Transverse colon (tissue), 4 donors: ENCODE measurements around the gene HOXA1. TPM values are rescaled to one million over a fixed set of nuclear protein-coding genes. Genes with fewer than 3 reads are reported as not detected.

Source experiments
- DNase-seq: peaks from one replicate; pipeline ENCODE4 v3.0.0-alpha.2; 2019
- H3K27ac ChIP-seq, 4 donors: fragments of 200-600 bp; sonication (generic); 2 replicates each; pipeline ENCODE4 v1.5.1; 2016 to 2018; ENCODE audit warnings: inconsistent platforms in 4 of 4
- H3K27me3 ChIP-seq: fragments of 200-600 bp; sonication (generic); 2 replicates; pipeline ENCODE4 v1.5.1; 2017; ENCODE audit warnings: inconsistent platforms
- H3K36me3 ChIP-seq, 4 donors: fragments of 200-600 bp; sonication (generic); 2 replicates each; pipeline ENCODE4 v1.5.1; 2017 to 2019; ENCODE audit warnings: inconsistent platforms in 4 of 4
- H3K4me1 ChIP-seq, 4 donors: fragments of 200-600 bp; sonication (generic); 2 replicates each; pipeline ENCODE4 v1.5.1; 2017 to 2020; ENCODE audit warnings: inconsistent platforms in 4 of 4
- H3K4me3 ChIP-seq, 4 donors: fragments of 200-600 bp; sonication (generic); 1 replicate in 1 of 4; 2 replicates in 3 of 4; pipeline versions ENCODE4 v1.5.1 to v1.6.1; 2017 to 2019; ENCODE audit warnings: inconsistent platforms in 4 of 4
- H3K9me3 ChIP-seq, 2 donors: fragments of 200-600 bp; sonication (generic); 2 replicates each; pipeline ENCODE4 v1.5.1; 2017 to 2019; ENCODE audit warnings: inconsistent platforms in 2 of 2
- EP300 ChIP-seq: sonication (generic); formaldehyde crosslinking; IDR thresholded peaks from one replicate; pipeline ENCODE4 v1.6.1; 2017; ENCODE audit warnings: antibody characterized with exemption, low read depth
- POLR2A ChIP-seq: fragments of 450-650 bp; IDR thresholded peaks from one replicate; pipeline ENCODE4 v1.6.1; 2016; ENCODE audit warnings: antibody characterized with exemption, mild to moderate bottlenecking, moderate library complexity
- POLR2AphosphoS5 ChIP-seq, 3 donors: sonication (generic); formaldehyde crosslinking; IDR thresholded peaks; one replicate each; pipeline ENCODE4 v1.6.1; 2016; ENCODE audit warnings: antibody characterized with exemption in 3 of 3
- WGBS, 2 donors: methylation state at CpG; one replicate each; pipeline ENCODE4 v1.1.5; 2018; ENCODE audit warnings: low coverage in 1 of 2; 5-methylcytosine and 5-hydroxymethylcytosine counted together
- in situ Hi-C, 4 donors: fragments of 200-750 bp; cut with MboI; loops; one replicate each; pipeline versions ENCODE4 v1.15.0 to v1.15.1; 2017; ENCODE audit warnings: low sequenced_read_pairs in 3 of 4, low pct_ligation_motif_present in 1 of 4, low pct_unique_long_range_greater_than_20kb in 1 of 4
- intact Hi-C: fragments of 100-400 bp; cut with DNase I; formaldehyde crosslinking; loops from one replicate; pipeline ENCODE4 v1.15.1; 2023; ENCODE audit warnings: low total_unique reads
- total RNA-seq, 4 donors: library from RNA; depleted of rRNA; stranded (reverse); fragments of >200 nt; gene quantifications; one replicate each; pipeline ENCODE4 v1.1.0, GENCODE V29; 2016
- TF ChIP-seq, protein P1 (sequence below), 5 experiments: fragments of 200-600 bp in 3 of 5; fragments of 450-650 bp in 2 of 5; sonication (generic) in 3 of 5; IDR thresholded peaks; 1 replicate in 2 of 5; 2 replicates in 3 of 5; pipeline ENCODE4 v1.5.1; 2016 to 2017; ENCODE audit warnings: antibody characterized with exemption in 5 of 5, inconsistent platforms in 3 of 5, mild to moderate bottlenecking in 2 of 5, moderate library complexity in 1 of 5

The HOXA1 gene
- total RNA-seq, 4 donors from 2014 or later, result 1.4 to 3.2 (median 1.8) TPM

DNA sequence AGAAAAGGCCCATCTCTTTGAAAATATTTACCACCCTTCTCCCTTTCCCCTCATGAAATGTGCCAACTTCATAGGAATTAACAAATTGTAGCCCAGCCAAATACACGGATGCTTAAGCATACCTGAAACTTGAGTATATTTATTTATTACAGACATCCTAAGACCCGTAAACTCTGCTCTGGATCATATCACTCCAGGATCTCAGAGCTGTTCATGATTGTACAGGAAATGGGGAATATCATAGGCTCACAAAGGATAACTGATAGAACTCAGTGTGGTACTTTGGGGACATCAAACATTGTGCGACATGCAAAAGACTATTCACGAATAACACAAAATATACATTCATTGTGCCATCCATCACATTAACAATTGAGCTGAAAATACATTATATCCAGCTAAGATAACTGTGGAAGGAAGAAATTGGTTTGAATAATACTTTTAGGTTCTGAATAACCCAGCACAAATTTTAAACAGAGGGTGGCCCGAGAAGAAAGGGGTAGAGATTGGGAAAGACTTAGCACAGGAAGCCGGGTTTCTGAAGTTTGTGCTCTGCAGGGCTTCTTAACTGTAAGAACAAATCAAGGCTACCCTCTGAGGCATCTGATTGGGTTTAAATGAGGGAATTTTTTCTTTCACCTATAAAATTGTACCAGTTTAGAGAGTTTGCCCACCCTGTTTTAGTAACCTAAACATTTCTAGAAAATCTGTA is 2.5 kb downstream of the HOXA1 start:
- WGBS, 2 donors, result 82 to 87% methylated on average over 6 of the region's 6 CpGs
- H3K27ac ChIP-seq, result no peak overlapping the region
- peaks cover 23% of the 10 kb centered on the region for H3K27me3 ChIP-seq
- H3K4me1 ChIP-seq, result peaks cover 11 to 19% (median 17%) of the 10 kb centered on the region in 4 donors
- no peaks in the 10 kb centered on the region for H3K36me3 ChIP-seq
- intact Hi-C loops (loop anchor here (10.0 kb wide), 1 partner anchor 239 kb away; no protein-coding TSS in a partner anchor), in situ Hi-C loops (loop anchor here in 1 of 4 donors (10.0 kb wide), 1 partner anchor 239 kb away; no protein-coding TSS in a partner anchor)
- no peak for TF ChIP-seq EP300
- no peaks in the 10 kb centered on the region for H3K9me3 ChIP-seq
- H3K4me3 ChIP-seq, result no peak overlapping the region
- no peak for DNase-seq

DNA sequence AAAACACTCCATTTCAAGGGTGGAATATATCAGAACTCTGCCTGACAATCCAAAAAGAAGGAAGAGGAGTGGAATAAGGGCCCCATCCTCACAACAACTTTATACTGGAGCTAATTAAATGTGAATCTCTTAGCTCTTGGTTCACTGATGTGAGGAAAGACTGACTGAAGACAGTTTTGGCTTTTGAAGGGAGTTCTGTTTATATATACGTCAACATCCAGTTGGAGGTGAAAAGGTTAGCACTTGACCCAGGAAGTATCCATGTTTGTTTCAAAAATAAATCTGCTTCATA is 3.0 kb downstream of the HOXA1 start:
- in situ Hi-C loops (loop anchor here in 1 of 4 donors (10.0 kb wide), 1 partner anchor 238 kb away; no protein-coding TSS in a partner anchor), intact Hi-C loops (loop anchor here (10.0 kb wide), 1 partner anchor 238 kb away; no protein-coding TSS in a partner anchor)
- H3K27ac ChIP-seq, result no peak overlapping the region
- peaks cover 9 to 14% (median 11%) of the 10 kb centered on the region in 4 donors for H3K4me1 ChIP-seq
- peaks cover 29% of the 10 kb centered on the region for H3K27me3 ChIP-seq
- WGBS, 2 donors, result 80 to 90% methylated on average over 1 of the region's 1 CpG
- H3K9me3 ChIP-seq, result no peaks in the 10 kb centered on the region
- H3K36me3 ChIP-seq, result no peaks in the 10 kb centered on the region
- TF ChIP-seq EP300 (no peak), POLR2AphosphoS5 (IDR thresholded peaks at IDR 0.05) (no peak), POLR2A (no peak)
- TF ChIP-seq, protein P1, sequence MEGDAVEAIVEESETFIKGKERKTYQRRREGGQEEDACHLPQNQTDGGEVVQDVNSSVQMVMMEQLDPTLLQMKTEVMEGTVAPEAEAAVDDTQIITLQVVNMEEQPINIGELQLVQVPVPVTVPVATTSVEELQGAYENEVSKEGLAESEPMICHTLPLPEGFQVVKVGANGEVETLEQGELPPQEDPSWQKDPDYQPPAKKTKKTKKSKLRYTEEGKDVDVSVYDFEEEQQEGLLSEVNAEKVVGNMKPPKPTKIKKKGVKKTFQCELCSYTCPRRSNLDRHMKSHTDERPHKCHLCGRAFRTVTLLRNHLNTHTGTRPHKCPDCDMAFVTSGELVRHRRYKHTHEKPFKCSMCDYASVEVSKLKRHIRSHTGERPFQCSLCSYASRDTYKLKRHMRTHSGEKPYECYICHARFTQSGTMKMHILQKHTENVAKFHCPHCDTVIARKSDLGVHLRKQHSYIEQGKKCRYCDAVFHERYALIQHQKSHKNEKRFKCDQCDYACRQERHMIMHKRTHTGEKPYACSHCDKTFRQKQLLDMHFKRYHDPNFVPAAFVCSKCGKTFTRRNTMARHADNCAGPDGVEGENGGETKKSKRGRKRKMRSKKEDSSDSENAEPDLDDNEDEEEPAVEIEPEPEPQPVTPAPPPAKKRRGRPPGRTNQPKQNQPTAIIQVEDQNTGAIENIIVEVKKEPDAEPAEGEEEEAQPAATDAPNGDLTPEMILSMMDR (IDR thresholded peaks at IDR 0.05), result no peak
- no peak for DNase-seq
- no peak overlapping the region for H3K4me3 ChIP-seq

DNA sequence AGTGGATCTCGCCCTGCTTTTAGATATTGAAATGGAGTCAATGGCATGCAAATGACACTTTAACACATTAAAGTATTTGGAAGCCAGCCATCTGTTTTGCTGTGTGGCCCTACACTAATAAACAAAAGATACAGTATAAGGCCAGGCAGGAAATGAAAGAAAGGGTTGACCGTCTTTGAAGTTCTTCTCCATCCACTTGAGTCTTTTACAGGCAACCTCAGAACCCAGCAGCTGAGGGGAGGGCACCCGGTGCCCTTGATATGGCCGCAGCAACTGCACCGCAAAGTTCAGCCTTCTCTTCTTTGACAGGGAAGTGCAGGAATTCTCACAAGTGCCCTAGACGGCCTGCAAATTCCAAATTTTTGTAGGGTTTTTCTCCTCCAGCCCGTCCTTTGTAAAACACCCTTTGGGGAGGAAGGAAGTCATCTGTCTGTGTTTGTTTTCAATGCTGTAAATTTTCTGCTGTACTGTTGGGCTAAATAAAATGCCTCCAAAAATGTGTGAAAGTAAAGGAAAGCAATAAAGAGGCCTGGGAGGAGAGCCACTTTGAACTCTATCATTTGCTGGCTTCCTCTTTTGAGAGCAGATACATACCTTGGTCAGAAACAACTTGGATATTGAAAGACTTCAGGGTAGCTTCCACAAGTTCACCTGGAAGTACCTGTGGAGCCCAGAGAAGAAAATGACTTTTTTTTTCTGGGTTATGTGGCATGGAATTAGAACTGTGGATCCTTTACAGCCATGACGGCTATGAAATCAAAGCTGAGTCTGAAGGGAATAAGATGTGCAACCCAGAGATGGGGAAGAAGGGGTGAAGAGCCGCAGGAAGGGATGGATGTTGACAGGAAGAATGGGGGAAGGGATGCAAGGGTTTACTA is 3.6 kb downstream of the HOXA1 start:
- H3K36me3 ChIP-seq, result no peaks in the 10 kb centered on the region
- peaks cover 3 to 8% (median 5%) of the 10 kb centered on the region in 4 donors for H3K4me1 ChIP-seq
- TF ChIP-seq, protein P1 (IDR thresholded peaks at IDR 0.05), result no peak
- TF ChIP-seq EP300 (no peak), POLR2A (no peak), POLR2AphosphoS5 (IDR thresholded peaks at IDR 0.05) (no peak)
- no peaks in the 10 kb centered on the region for H3K9me3 ChIP-seq
- in situ Hi-C loops (loop anchor here in 1 of 4 donors (10.0 kb wide), 1 partner anchor 237 kb away; no protein-coding TSS in a partner anchor), intact Hi-C loops (loop anchor here (10.0 kb wide), 1 partner anchor 237 kb away; no protein-coding TSS in a partner anchor)
- H3K27ac ChIP-seq, result no peak overlapping the region
- DNase-seq, result no peak
- WGBS, 2 donors, result 64 to 72% methylated on average over 3 to 9 of the region's 9 CpGs
- no peak overlapping the region for H3K4me3 ChIP-seq
- H3K27me3 ChIP-seq, result peaks cover 35% of the 10 kb centered on the region

DNA sequence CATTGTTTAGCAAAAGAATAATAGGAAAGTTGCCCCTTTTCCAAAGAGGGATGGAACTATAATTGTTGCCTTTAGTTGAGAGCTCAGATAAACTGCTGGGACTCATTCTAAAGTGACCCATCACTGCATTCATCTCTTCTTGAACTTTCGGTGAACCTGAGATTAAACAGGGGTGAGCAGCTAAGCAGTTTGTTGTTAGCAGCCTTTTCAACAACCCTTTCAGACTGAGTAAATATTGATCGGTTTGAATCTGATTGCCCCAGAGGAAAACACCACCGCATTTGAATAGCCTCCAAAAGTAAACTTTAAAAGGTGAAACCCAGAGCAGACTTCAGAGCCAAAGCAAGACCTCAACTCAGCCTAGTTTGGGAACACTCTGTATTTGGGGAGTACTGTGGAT is 4.7 kb downstream of the HOXA1 start:
- no peak overlapping the region for H3K4me3 ChIP-seq
- intact Hi-C loops, result loop anchor here (10.0 kb wide), 1 partner anchor 236 kb away; no protein-coding TSS in a partner anchor
- H3K27me3 ChIP-seq, result peaks cover 36% of the 10 kb centered on the region
- WGBS, 2 donors, result 42 to 61% methylated on average over 3 of the region's 3 CpGs
- in situ Hi-C loops, result loop anchor here in 1 of 4 donors (10.0 kb wide), 1 partner anchor 236 kb away; no protein-coding TSS in a partner anchor
- DNase-seq, result no peak
- TF ChIP-seq POLR2AphosphoS5 (IDR thresholded peaks at IDR 0.05) (no peak), POLR2A (no peak), EP300 (no peak)
- TF ChIP-seq, protein P1 (IDR thresholded peaks at IDR 0.05), result no peak
- H3K4me1 ChIP-seq, result peaks cover 0 to 5% (median 2%) of the 10 kb centered on the region in 4 donors
- H3K9me3 ChIP-seq, result no peaks in the 10 kb centered on the region
- no peaks in the 10 kb centered on the region for H3K36me3 ChIP-seq
- no peak overlapping the region for H3K27ac ChIP-seq
